ENCODE results near the gene ATP2B3. TPM values are rescaled to one million over a fixed set of nuclear protein-coding genes. Genes with fewer than 3 reads are reported as not detected.

Gene ATP2B3
- polyA plus RNA-seq, 1 donor from 2014 or later: 5.3 TPM

GRCh38 chrX:153620576-153620975 lies 103.1 kb downstream of the ATP2B3 start:
- Histone ChIP-seq H3K9me3 (ENCODE audit: low read length) (no peaks in the 10 kb centered on the region), H3K9me2 (ENCODE audit: insufficient read depth, low read length) (no peaks in the 10 kb centered on the region), H2AFZ (ENCODE audit: low read depth, low read length) (no peak overlapping the region), H3F3A (ENCODE audit: insufficient read depth, low read length, poor library complexity, severe bottlenecking) (no peaks in the 10 kb centered on the region), H3K4me3 (ENCODE audit: low read length) (no peak overlapping the region), H3K27me3 (ENCODE audit: insufficient read depth, low read depth, low read length) (no peaks in the 10 kb centered on the region), H3K27ac (ENCODE audit: low read length) (no peak overlapping the region), H3K4me2 (ENCODE audit: low read length) (no peak overlapping the region), H3K9ac (ENCODE audit: low read length) (no peak overlapping the region), H3K36me3 (ENCODE audit: insufficient read depth, low read length) (no peaks in the 10 kb centered on the region), H3K79me2 (replicated peaks; ENCODE audit: insufficient read depth, low read length) (no peaks in the 10 kb centered on the region), H4K20me1 (ENCODE audit: insufficient read depth) (no peaks in the 10 kb centered on the region)
- TF ChIP-seq EP300 (conservative IDR thresholded peaks at IDR 0.05; ENCODE audit: poor library complexity, severe bottlenecking): no peak
- no peak for TF ChIP-seq CTCF (IDR thresholded peaks at IDR 0.05; ENCODE audit: poor library complexity, severe bottlenecking)
- no peak for TF ChIP-seq POLR2AphosphoS5 (IDR thresholded peaks at IDR 0.05)
- no peak for TF ChIP-seq REST (IDR thresholded peaks at IDR 0.05; ENCODE audit: borderline replicate concordance)
- TF ChIP-seq TAF1 (IDR thresholded peaks at IDR 0.05; ENCODE audit: low read depth): no peak
- no peak for TF ChIP-seq SMC3 (conservative IDR thresholded peaks at IDR 0.05; ENCODE audit: poor library complexity)
- no peak for TF ChIP-seq RAD21 (conservative IDR thresholded peaks at IDR 0.05)
- TF ChIP-seq EZH2 (IDR thresholded peaks at IDR 0.05; ENCODE audit: borderline replicate concordance, insufficient read depth, low read length, poor library complexity, severe bottlenecking): no peak
- TF ChIP-seq MXI1 (conservative IDR thresholded peaks at IDR 0.05; ENCODE audit: poor library complexity, severe bottlenecking): no peak

GRCh38 chrX:153621949-153622598 lies 104.6 kb downstream of the ATP2B3 start:
- Histone ChIP-seq H4K20me1 (ENCODE audit: insufficient read depth) (no peaks in the 10 kb centered on the region), H3K9me2 (ENCODE audit: insufficient read depth, low read length) (no peaks in the 10 kb centered on the region), H3K9me3 (ENCODE audit: low read length) (no peaks in the 10 kb centered on the region), H3K79me2 (replicated peaks; ENCODE audit: insufficient read depth, low read length) (no peaks in the 10 kb centered on the region), H3K4me3 (ENCODE audit: low read length) (no peak overlapping the region), H3F3A (ENCODE audit: insufficient read depth, low read length, poor library complexity, severe bottlenecking) (no peaks in the 10 kb centered on the region), H2AFZ (ENCODE audit: low read depth, low read length) (no peak overlapping the region), H3K9ac (ENCODE audit: low read length) (no peak overlapping the region), H3K4me2 (ENCODE audit: low read length) (no peak overlapping the region), H3K27me3 (ENCODE audit: insufficient read depth, low read depth, low read length) (no peaks in the 10 kb centered on the region), H3K36me3 (ENCODE audit: insufficient read depth, low read length) (no peaks in the 10 kb centered on the region), H3K27ac (ENCODE audit: low read length) (no peak overlapping the region)
- TF ChIP-seq TAF1 (IDR thresholded peaks at IDR 0.05; ENCODE audit: low read depth): no peak
- no peak for TF ChIP-seq EZH2 (IDR thresholded peaks at IDR 0.05; ENCODE audit: borderline replicate concordance, insufficient read depth, low read length, poor library complexity, severe bottlenecking)
- TF ChIP-seq REST (IDR thresholded peaks at IDR 0.05; ENCODE audit: borderline replicate concordance): no peak
- no peak for TF ChIP-seq MXI1 (conservative IDR thresholded peaks at IDR 0.05; ENCODE audit: poor library complexity, severe bottlenecking)
- no peak for TF ChIP-seq POLR2AphosphoS5 (IDR thresholded peaks at IDR 0.05)
- no peak for TF ChIP-seq EP300 (conservative IDR thresholded peaks at IDR 0.05; ENCODE audit: poor library complexity, severe bottlenecking)
- no peak for TF ChIP-seq CTCF (IDR thresholded peaks at IDR 0.05; ENCODE audit: poor library complexity, severe bottlenecking)
- TF ChIP-seq RAD21 (conservative IDR thresholded peaks at IDR 0.05): no peak
- TF ChIP-seq SMC3 (conservative IDR thresholded peaks at IDR 0.05; ENCODE audit: poor library complexity): no peak

All from neural cell (in vitro differentiated cells).